ENCODE data around the gene JAG1.
"Not testable (repeated sequence)": the region's sequence is repeated elsewhere in the genome, so short reads cannot be mapped to it uniquely, and the experiment has no call there.

JAG1 gene

DNA sequence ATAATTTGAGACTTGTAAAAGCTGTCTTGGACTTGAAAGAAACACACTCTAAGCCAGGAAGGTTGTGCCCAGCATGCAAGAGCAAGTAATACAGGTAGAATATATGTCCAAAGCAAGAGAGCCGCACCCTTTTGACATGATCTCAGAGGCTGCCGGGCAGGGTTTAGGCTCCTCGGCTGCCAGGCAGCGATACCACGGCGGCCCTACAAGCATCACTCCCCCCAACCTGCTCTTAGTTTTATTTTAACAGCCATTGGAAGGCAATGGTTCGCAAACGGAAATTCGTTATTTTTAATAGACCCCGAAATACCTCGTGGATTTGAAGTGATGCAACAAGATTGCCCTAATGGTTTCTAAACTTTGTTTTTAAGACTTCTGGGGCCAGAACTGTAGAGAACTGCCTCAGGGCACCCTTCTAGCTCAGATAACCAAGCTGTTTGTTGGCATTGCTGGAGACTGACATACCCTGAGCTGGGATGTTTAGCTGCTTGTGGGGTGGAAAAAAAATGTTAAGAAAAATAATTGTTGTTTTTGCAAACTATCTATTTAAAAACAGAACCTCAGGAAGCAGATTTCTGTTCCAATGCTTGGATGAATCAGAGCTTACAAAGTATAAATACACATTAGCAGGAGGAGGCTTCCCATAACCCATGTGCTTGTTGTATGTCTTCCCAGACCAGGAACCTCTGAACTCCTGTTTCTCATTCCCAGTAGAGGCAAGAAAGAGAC is 39.0 kb downstream of the JAG1 start:
- no peak for DNase-seq

DNA sequence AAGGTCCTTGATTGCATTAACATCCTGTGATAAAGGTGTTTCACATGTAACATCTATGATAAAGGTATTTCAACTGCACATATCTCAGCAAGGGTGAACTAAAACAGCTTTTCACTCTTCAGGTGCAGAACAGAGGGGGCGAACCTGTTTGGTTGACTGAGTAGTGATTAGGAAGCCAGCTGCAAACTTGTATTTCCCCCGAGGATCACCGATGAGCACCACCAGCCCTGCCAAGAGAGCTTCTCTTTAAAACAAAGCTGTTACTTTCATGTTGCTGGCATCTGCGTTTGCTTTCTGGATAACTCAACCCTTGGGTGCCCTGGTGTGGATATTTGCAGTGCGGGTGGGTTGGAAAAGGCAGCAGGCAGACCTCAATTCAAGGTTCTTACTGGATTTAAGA is 39.6 kb downstream of the JAG1 start:
- DNase-seq: no peak

DNA sequence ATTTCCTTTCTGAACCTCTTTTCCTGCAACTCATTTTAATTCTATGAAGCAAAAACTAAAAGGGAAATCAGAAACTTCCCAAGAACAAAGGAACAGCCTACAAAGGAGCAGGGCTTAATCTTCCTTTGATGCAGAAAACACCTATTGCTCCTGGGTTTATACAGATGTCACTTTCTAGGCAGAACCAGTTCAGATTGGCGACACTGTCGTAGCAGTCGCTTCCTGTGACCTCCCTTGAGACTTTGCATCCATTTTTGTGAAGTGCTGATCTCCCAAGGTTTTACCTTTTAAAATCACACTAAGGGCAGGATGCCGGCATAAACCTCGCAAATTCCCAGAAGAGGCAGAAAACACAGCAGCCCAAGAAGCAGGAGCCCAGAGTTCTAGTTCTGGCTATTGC is 40.1 kb downstream of the JAG1 start:
- no peak for DNase-seq

DNA sequence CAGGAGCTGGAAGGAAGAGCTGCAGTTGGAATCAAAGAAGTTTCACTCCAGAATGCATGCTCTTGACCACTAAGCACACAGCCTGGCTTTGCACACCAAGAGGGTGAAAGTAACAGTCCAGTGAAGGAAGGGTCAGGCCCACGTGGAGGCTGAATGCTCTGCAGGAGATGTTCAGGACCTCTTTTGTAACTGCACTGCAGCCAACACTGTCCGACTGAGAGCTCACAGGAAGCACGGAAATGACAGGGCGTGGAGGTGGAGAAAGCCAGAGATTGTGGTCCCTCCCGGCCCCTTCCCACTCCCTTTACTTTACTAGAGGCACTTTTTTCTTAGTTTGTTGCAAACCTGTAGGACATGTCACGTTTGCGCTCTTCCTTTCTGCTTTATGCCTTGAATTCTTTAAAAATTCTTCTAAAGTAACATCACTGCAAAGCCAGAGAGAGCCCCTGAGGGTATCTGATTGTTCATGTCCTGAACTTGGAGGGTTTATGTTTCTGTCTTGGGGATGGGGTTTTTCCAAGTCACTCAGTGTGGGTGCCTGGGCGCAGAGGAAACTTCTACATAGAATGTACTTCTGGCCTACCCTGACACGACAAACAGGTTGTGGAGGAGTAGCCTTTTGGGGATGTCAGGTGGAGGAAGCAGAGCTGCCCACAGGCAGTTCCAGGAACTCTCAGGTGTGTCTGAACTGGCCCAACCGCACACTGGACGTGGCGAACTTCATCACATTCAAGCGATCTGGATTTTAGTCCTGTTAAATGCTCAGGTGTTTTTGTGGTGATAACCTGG is 40.9 kb downstream of the JAG1 start:
- DNase-seq: peak; percentile 45

DNA sequence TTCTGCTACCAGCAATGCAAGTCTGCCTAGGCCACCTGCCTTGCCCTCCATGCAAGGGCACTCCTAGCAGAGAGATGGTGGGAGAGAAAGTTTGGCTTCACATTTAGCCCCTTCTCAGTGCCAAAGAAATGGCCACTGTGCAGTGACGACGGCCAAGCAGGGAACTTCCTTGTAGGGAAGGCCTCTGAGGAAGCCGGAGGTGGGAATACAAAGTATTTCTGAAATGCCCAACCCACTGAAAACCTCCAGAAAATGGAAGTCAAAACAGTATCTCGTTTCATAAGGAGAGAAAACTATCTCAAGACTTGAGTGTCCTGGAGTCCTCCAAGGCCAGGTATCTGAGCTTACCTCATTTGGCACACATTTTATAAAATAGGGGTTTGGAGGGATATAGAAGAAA is 42.7 kb downstream of the JAG1 start:
- DNase-seq: no peak

DNA sequence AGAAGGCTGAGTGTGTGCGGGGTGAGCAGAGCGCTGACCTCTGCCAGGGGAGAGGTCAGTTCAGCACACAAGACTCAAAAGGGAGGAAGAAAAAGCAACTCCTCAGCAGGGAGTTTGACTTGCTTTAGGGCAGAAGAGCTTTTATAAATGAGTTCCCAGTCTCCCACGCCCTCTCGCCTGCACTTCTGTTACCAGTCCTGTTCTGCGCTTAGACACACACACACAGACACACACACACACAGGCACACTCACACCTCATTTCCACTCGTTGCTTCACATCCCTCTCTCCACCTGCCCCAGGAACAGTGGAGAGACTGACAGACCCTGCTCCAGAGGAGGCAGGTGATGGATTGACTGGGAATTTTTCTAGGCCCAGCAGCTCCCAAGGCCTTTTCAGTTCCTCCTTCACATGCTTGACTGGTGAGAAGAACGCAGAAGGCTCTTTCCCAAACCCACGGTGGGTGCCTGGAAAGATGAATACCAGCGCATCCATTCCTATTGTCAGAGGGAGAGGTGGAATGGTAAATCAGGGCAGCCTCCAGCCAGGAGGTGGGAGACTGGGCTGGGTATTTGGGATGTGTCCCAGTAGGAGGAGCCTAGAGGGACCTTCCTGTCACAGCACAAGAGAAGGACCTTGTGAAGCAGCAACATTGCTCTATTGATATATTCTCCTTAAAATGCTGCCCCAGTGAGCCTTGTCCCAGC is 43.7 kb downstream of the JAG1 start:
- DNase-seq: no peak

DNA sequence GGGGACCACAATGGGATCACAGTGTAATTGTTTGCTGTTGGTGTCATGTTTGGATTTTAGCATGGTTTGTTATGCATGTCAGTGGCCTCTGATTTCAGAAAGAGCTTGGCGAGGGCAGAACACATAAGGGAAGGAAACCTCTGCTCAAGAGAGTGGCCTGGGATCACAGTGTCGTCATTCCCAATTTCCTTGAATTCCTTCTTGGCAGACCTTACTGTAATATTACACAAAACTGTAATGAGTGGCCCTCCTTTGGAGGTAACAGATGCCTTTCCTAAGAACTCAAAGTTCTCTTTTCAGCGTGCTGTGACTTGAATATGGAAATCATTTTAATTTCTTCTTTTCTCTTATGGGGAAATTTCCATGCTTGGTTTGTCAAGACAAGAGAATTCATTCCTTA is 46.9 kb downstream of the JAG1 start:
- no peak for DNase-seq

DNA sequence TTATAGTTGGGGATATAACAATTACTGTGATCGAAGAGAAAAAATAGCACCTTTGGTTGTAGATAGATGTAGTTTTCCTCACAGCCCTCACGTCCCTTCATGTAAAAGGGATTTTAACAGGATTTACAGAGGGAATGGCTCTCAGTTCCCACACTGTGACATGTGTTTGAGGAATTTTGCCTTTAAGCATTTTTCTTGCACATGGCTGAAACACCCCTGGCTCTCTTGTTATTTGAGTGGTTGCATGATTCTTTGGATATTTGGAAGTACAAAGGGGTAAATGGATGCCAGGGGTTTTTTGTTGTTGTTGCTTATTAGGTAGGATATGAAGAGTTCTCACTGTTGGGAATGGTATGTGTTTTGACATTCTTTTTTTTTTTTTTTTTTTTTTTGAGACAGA is 48.2 kb downstream of the JAG1 start:
- no peak for DNase-seq

DNA sequence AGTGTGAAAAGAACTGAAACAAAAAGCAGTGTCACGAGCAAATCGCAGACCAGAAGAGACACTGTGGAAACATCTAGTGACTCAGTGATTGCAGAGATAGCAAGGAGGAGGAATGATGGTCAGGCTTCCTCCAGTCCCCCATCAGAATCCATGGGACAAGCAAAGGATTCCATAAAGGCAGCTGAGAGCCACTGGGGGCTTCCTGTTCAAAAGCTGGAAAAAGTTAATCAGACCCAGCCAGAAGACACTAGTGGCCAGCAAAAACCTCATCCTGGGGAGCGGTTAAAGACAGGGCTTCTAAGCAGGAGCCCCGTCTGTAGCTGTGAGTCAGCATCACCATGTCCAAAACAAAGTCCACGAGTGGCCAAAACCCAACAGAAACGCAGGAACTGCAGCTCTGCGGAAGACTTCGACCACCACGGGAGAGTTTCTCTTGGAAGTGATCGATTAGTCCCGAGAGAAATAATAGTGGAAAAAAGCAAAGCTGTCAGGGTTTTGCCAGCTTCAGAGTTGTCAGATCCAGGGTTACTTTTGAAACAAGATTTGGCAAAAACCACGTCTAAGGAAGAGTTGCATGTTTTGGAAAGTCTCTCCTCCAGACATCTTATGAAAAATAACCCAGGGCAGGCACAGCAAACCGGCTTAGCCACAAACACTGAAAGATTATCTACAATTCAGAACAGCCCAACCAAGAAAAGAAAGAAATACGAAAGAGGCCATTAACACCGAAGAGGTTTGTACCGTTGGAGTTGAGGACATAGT is 51.0 kb downstream of the JAG1 start:
- DNase-seq: peak; percentile 77

DNA sequence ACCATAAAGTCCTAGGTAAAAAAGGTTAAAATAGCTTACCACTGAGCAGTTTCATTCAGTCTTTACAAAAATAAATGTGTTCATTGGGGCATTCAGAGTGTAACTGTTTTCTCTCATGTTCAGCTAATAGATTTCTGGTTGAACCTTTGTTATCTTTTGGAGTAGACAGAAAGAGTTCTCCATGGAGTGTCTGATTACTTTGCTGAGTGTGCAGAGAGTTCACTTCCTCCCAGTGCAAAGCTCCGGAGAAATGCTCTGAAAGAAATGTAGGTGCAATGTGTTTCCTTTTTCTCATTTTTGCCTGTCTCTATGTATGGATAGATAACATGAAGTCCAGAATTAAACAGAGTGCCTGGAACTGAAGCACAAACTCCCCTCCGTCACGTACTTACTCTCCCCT is 52.6 kb downstream of the JAG1 start:
- no peak for DNase-seq

DNA sequence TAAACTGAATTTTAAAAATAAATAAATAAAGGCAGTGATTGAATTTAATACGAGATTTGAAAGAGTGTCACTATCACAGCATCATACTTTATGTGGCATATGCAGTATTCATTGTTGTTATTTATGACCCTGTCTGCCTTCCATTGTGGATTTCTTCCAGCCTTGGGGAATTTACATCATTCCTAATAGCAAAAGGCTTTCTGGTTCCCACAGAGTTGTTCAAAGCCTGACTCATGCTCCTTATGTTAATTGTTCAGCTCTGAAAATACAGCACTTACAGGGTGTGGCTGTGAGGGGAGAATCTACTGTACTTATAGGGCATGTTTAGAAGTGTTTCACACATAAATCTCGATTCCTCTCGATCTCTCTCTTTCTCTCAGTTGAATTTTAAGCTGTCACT is 54.4 kb downstream of the JAG1 start:
- no peak for DNase-seq

DNA sequence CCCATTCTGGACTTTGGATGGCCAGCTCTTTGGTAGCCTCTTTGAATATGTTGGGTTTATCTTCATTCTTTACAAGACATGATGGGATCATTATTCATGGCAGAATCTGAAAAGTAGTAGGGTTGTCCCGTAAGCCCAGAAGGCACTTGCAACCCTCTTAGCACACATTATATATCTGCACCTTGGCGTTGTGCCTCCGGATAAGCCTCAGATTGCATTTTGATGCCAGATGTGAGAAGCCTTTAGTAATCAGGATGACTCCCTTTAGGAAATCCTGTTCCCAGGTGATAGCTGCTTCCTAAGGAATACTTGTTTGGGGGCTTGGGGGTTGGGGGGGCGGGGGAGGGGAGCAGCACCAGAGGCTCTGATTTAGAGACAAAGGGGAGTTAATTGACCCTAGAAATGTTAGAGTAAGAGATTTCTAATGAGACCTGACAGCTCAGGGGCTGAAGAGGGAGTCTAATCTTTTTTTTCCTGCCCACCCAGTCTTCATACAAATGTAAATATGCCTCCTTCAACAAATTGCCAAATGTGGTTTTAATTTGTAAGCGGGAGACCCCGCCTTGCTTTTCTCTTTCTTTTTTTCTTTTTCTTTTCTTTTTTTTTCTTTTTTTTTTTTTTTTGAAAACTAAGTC is 55.1 kb downstream of the JAG1 start:
- DNase-seq: no peak

DNA sequence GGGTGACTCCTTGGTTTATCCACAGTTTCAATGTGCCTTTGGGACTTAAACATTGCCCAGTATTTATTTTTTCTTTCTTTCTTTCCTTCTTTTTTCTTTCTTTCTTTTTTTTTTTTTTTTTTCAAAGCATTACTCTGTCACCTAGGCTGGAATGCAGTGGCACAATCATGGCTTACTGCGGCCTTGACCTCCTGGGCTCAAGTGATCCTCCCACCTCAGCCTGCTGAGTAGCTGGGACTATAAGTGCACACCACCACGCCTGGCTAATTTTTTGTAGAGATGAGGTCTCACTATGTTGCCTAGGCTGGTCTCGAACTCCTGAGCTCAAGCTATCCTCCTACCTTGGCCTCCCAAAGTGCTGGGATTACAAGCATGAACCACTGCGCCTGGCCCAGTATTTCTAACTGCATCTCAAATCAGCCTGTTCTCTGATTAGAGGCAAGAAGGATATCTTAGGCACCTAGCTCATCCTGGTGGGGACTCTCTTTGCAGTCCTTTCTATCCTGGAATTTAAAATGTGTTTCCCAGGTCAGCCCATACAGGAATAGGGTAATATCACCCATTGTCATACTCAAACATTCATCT is 56.2 kb downstream of the JAG1 start:
- DNase-seq: not testable (repeated sequence)

DNA sequence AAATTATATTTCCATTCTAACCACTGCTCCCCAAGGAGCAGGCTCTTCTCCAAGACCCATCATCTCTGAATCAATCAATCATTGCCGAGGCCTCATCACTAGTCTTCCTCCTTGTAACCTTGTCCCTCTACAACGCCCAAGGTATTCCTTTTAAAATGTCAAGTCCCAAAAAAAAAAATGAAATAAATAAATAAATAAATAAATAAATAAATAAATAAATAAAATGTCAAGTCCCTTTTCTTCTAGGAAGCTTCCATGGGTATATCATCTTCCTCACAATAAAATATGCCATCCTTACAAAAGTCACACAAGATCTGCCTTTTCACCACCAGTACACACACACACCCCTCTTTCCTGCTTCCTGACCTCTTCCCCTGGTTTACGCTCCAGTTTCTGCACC is 57.6 kb downstream of the JAG1 start:
- no peak for DNase-seq

DNA sequence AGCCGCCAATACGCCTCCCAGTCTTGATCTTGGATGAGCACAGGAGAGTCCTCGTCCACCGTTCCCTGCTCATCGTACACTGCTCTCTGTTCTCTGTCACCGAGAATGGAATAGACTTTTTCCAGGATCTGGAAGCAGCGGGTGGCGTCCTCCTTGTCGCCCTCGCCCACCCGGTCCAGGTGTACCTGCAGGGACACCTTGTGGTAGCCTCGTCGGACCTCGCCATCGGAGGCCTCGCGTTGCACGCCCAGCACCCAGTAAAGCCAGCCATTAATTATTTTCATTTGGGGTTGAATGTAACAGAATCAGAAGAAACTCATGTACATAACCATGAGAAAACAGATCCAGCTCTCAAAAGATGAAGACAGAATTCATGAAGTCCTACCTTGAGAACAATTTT is 59.9 kb downstream of the JAG1 start:
- DNase-seq: no peak

DNA sequence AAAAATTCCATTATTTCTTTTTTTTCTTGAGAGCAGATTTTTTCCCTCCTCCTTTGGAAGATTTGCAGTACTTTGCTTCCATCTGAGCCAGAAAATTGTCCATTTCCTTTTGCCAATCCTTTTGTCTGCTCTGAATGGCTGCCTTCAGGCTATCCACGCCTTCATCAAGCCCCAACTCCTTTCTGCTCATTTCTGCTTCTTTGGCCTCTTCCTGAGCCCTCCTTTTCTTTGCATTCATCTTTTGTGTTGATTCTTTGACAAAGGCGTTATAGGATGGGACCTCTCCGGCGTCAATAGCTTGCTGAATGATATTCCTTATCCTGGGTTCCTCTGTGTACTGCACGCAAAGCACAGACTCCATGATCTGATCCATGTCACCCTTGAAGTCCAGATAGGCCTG is 60.4 kb downstream of the JAG1 start:
- DNase-seq: not testable (repeated sequence)

DNA sequence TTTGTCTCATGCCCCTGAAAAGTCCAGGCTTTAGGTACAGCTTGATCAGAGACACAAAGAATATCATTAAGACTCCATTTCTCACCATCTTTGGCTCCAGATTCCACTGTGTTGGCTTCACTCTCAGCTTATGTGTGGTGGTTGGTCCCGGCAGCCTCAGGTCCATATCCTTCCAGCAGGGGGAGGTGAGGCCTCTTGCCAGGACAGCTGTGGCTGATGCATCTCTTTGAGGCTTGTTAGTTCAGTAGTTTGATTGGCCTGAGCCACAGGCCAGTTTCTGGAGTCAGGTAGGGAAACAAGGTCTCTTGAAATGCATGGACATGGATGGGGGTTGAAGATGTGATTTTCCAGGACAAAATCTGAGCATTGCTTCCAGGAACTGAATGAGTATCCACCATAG is 62.4 kb downstream of the JAG1 start:
- DNase-seq: peak; percentile 44

DNA sequence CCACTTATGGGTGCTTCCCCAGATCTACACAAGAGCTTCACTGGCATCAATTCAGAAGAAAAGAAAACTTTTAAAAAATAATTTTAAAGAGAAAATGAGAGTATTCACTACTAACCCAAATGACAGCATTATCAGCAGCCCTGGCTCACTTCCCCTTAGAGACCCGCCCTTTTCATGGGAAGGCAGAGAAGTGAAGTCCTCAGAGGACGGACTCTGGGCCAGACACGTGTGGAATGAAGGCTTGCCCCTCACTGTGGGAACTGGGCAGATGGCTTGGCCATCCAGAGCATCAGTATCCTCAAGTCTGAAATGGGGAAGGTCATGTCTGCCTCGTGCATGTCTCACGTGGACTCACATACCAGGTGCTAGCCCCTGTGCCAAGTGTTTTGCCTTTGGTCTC is 63.5 kb downstream of the JAG1 start:
- no peak for DNase-seq

DNA sequence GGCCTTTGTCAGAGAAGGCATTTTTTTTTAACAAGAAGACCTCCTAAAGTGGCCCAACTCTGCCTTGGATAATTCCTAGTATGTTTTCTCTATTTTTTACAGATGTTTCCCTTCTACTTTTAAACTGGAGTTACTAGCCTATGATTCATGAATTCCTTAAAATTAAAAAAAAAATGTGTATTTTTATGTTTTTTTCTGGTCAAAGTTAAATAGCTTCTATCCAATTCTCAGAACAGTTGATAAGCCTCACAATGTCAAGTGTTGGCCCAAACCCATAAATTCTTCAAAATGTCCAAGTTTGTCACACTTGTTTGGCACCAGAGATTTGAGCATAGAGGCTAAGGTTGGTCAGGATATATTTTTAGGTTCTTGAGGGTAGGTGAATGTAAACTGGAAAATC is 64.0 kb downstream of the JAG1 start:
- DNase-seq: no peak

DNA sequence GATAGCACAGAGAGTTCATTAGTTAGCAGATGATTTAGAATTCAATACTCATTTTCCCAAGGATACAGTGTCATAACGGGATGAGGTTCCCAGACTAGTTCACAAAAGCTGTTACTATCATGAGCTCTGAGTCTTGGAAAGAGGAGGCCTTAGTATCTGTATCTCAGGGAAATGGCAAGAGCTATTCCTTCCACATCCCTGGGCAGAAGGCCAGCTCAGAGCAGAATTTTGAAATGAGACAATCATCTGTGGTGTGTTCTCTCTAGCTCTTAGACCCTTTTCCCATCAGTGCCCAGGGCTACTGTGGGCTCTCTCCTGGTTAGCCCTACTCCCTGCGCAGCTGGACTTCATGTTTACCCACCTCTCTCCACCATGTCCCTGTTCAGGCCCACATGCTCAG is 64.5 kb downstream of the JAG1 start:
- DNase-seq: peak; percentile 75

DNA sequence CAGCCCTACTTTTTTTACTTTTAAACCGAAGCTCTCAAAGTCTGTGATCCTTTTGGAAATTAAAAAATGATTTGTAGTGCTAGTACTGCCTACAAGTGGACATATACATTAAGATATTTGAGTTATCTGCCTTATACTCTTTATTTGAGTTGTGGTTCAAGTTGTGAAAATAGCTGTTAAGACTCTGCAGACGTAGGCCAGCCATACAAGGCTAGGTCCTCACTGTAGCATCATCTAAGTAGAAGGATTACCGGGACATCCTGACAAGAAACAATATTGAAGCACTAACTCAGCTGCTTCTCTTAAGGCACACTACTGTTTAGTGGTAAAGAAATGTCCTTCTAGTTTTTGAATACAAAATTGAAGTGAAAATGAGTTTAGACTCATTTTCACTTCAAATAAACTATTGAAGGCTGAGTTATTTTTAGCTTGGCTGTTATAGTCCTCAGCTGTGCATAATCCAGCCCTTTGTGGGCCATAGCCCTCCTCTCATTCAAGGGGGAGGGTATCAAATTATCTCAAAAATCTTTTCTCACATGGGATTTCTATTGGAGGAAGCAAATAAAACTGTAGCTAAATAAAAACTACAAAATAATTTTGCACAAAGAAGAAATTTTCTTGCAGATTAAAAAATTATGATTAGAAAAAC is 68.1 kb downstream of the JAG1 start:
- DNase-seq: no peak
